Sigmoid colon (tissue), 4 donors: ENCODE data around the gene COL5A2.

ENCODE experiments used
- POLR2AphosphoS5 ChIP-seq, 4 donors: sonication (generic); formaldehyde crosslinking; IDR thresholded peaks; one replicate each; pipeline ENCODE4 v1.6.1; 2017; ENCODE audit warnings: antibody characterized with exemption in 4 of 4
- TF ChIP-seq, protein P1 (sequence below), 4 experiments: fragments of 450-650 bp in 3 of 4; fragments of 200-600 bp in 1 of 4; IDR thresholded peaks; one replicate each; pipeline ENCODE4 v1.5.1; 2016 to 2019; ENCODE audit warnings: antibody characterized with exemption in 4 of 4, mild to moderate bottlenecking in 3 of 4, moderate library complexity in 2 of 4

DNA sequence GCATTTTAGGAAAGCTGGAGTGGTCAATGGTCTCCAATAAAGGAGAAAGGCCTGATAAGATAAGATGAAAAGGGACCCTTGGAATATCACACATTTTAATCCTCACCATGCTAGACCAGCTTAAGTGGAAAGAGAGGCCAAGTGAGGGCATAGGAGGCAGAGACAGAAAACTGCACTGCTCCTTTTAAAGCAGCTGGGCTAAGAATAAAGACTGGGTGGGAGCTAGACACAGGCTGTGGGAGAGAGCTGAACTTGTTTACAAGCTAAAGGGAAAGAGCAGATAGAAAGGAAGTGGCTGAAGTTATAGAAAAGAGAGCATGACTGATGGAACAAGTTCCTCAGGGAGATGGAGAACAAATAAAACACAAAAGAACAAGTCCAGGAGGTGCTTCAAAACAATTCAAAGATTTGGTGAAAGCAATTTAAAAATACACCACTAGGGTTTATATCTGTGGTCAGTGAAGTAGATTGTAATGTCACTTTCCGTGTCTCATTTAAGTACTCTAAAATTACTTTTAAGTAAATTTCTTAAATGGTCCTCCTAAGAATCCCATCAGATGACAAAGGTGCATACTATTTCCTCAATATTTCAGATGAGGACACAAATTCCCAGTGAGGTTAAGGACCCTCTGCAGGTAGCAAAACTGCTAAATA is 7.5 kb downstream of the COL5A2 start:
- TF ChIP-seq POLR2AphosphoS5 (IDR thresholded peaks at IDR 0.05): no peak
- TF ChIP-seq, protein P1, sequence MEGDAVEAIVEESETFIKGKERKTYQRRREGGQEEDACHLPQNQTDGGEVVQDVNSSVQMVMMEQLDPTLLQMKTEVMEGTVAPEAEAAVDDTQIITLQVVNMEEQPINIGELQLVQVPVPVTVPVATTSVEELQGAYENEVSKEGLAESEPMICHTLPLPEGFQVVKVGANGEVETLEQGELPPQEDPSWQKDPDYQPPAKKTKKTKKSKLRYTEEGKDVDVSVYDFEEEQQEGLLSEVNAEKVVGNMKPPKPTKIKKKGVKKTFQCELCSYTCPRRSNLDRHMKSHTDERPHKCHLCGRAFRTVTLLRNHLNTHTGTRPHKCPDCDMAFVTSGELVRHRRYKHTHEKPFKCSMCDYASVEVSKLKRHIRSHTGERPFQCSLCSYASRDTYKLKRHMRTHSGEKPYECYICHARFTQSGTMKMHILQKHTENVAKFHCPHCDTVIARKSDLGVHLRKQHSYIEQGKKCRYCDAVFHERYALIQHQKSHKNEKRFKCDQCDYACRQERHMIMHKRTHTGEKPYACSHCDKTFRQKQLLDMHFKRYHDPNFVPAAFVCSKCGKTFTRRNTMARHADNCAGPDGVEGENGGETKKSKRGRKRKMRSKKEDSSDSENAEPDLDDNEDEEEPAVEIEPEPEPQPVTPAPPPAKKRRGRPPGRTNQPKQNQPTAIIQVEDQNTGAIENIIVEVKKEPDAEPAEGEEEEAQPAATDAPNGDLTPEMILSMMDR (IDR thresholded peaks at IDR 0.05): no peak
